GM12878 (cell line): ENCODE results near the gene MARCKSL1. TPM values are rescaled to one million over a fixed set of nuclear protein-coding genes. Genes with fewer than 3 reads are reported as not detected.
"Not testable (repeated sequence)": the region's sequence is repeated elsewhere in the genome, so short reads cannot be mapped to it uniquely, and the experiment has no call there.

Experiments
- ATAC-seq: fragments of 200-7000 bp; cut with Tn5 transposase; 3 replicates; pipeline ENCODE4 v1.9.1; 2020; ENCODE audit warnings: mild to moderate bottlenecking, moderate library complexity
- BruUV-seq: library from RNA; stranded (reverse); fragments of 400-500 nt; replicated peaks from 2 replicates; lab custom pipeline; 2021; lab: Mats Ljungman, UMichigan
- CTCF ChIA-PET: fragments of 300-600 bp; sonication (Branson Sonifier 250); formaldehyde crosslinking; extraction: SDS; loops from one replicate; lab custom pipeline; 2021; ENCODE audit warnings: inconsistent platforms; lab: Yijun Ruan, JAX
- POLR2A ChIA-PET: fragments of 350-600 bp; formaldehyde crosslinking; extraction: SDS; loops from one replicate; lab custom pipeline; 2021; ENCODE audit warnings: inconsistent platforms; lab: Charles Lee
- RAD21 ChIA-PET: fragments of 300-600 bp; sonication (Branson Sonifier 250); formaldehyde crosslinking; loops from one replicate; lab custom pipeline; 2023; ENCODE audit warnings: antibody characterized with exemption; ENCODE audit not compliant: unreplicated experiment; lab: Charles Lee
- SMC1A ChIA-PET: fragments of 300-600 bp; sonication (Branson Sonifier 250); formaldehyde crosslinking; loops from one replicate; lab custom pipeline; 2023; ENCODE audit not compliant: unreplicated experiment, uncharacterized antibody; lab: Charles Lee
- DNase-seq: peaks from one replicate; pipeline ENCODE4 v3.0.0-alpha.2; 2011; ENCODE audit warnings: low read depth, low spot score
- FAIRE-seq: peaks from 3 replicates; lab custom pipeline; 2011; peaks lifted over from hg19 to GRCh38; lab: Jason Lieb, UNC
- H2AFZ ChIP-seq: 2 replicates; pipeline ENCODE4 v1.6.0; 2011; ENCODE audit warnings: low read depth, low read length, control low read depth; ENCODE audit not compliant: control insufficient read depth
- H3K27ac ChIP-seq: 2 replicates; pipeline ENCODE4 v1.5.1; 2011; ENCODE audit warnings: control low read depth; ENCODE audit not compliant: control insufficient read depth, insufficient read depth
- H3K27me3 ChIP-seq, 2 experiments: replicated peaks in 1 of 2; 2 replicates each; pipeline versions ENCODE4 v1.6.0 to v1.6.1; 2011; ENCODE audit warnings: low read length in 1 of 2; ENCODE audit not compliant: control insufficient read depth in 2 of 2, insufficient read depth in 2 of 2
- H3K36me3 ChIP-seq, 2 experiments: 2 replicates each; pipeline ENCODE4 v1.5.1; 2011; ENCODE audit warnings: low read length in 1 of 2; ENCODE audit not compliant: control insufficient read depth in 2 of 2, insufficient read depth in 2 of 2
- H3K4me1 ChIP-seq: 2 replicates; pipeline ENCODE4 v1.6.1; 2011; ENCODE audit warnings: mild to moderate bottlenecking, low read length, moderate library complexity, mixed read lengths; ENCODE audit not compliant: control insufficient read depth, insufficient read depth
- H3K4me2 ChIP-seq: 2 replicates; pipeline ENCODE4 v1.6.0; 2011; ENCODE audit warnings: control low read depth; ENCODE audit not compliant: control insufficient read depth, insufficient read depth
- H3K4me3 ChIP-seq: fragments of 200-600 bp; sonication (generic); 2 replicates; pipeline ENCODE4 v1.5.1; 2016
- H3K79me2 ChIP-seq: 2 replicates; pipeline ENCODE4 v1.6.0; 2011; ENCODE audit warnings: low read length; ENCODE audit not compliant: control insufficient read depth, insufficient read depth
- H3K9ac ChIP-seq: 2 replicates; pipeline ENCODE4 v1.8.0; 2011; ENCODE audit warnings: low read length, control low read depth, mixed read lengths; ENCODE audit not compliant: control insufficient read depth, insufficient read depth
- H3K9me3 ChIP-seq: replicated peaks from 3 replicates; pipeline ENCODE4 v1.5.1; 2011; ENCODE audit warnings: mild to moderate bottlenecking, low read length; ENCODE audit not compliant: control insufficient read depth, insufficient read depth
- H4K20me1 ChIP-seq: 2 replicates; pipeline ENCODE4 v1.6.0; 2011; ENCODE audit not compliant: control insufficient read depth, insufficient read depth
- PML ChIP-seq: IDR thresholded peaks from 2 replicates; pipeline ENCODE4 v1.6.1; 2012; ENCODE audit warnings: low read length, inconsistent platforms
- WGBS: methylation state at CpG from one replicate; pipeline ENCODE4 v1.1.6; 2016; ENCODE audit warnings: low lambda C conversion rate; ENCODE audit not compliant: insufficient replicate concordance, insufficient coverage; ENCODE audit errors: missing lambda C conversion rate; 5-methylcytosine and 5-hydroxymethylcytosine counted together
- in situ Hi-C: fragments of 300-500 bp; cut with MboI; formaldehyde crosslinking; loops from 9 replicates; pipeline ENCODE4 v1.14.3; 2018; ENCODE audit warnings: mixed read lengths
- intact Hi-C: fragments of 100-400 bp; cut with micrococcal nuclease; formaldehyde crosslinking; loops from one replicate; pipeline ENCODE4 v1.14.2; 2022; ENCODE audit not compliant: unreplicated experiment
- polyA plus RNA-seq, 11 experiments: library from polyadenylated mRNA; depleted of rRNA in 4 of 11; unstranded in 6 of 11; stranded (reverse) in 5 of 11; fragments of >200 nt; fragmentation: Nextera tagmentation in 4 of 11; fragmentation: Illumina TruSeq in 1 of 11; extraction: Ambion mirVana in 4 of 11; extraction: Trizol in 1 of 11; gene quantifications; 1 replicate in 1 of 11; 2 replicates in 10 of 11; pipeline versions ENCODE4 v1.2.1 to v1.2.3, GENCODE V29; 2011 to 2016; ENCODE audit warnings: inconsistent platforms in 2 of 11, missing spikeins in 2 of 11, low read depth in 1 of 11
- total RNA-seq, 4 experiments: library from RNA; depleted of rRNA in 3 of 4; stranded (reverse); fragments of >200 nt in 3 of 4; fragmentation: Illumina TruSeq in 1 of 4; extraction: Trizol in 1 of 4; gene quantifications; 2 replicates each; pipeline versions ENCODE4 v1.2.1 to v1.2.3, GENCODE V29; 2013 to 2021

MARCKSL1 gene
- total and polyA plus RNA-seq, 10 of the 15 experiments (the other 5 are each of a cell fraction or from before 2014, with no cell fraction given), result 14.5 to 225 (median 158) TPM

DNA sequence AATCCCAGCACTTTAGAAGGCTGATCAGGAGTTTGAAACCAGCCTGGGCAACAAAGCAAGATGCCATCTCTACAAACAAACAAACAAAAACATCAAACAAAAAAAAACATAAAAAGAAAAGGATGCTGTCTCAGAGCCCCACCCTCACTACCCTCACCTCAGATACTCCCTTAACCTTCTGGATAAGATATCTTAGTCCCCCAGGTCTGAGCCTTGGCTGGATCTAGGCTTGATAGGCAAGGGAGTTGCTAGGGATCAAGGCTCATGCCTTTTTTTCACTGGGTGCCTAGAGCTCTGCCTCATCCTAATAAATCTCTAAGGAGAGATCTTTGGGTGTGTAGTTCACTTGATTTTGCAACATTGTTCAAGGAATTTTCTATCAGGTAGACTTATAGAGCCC lies 36.7 kb downstream of the MARCKSL1 start:
- ATAC-seq (no peak), DNase-seq (no peak), FAIRE-seq (no peak)
- CTCF ChIA-PET, result interaction anchor here (1.8 to 2.1 kb wide), 2 partner anchors 17 to 50 kb away, joined by 5 to 6 read pairs; no protein-coding TSS in a partner anchor
- Histone ChIP-seq H3K79me2 (peaks cover 67% of the 10 kb centered on the region), H3K4me1 (no peaks in the 10 kb centered on the region), H3K9me3 (peaks cover 3% of the 10 kb centered on the region; the same call in 1 of the 3 replicates), H3K4me2 (0 out of 2 replicates have a peak overlapping the region, but pooled peaks have one; percentile 36), H3K4me3 (no peak overlapping the region)
- in situ Hi-C loops, result no loop called here
- intact Hi-C loops, result no loop called here
- SMC1A ChIA-PET, result interaction anchor here (0.6 to 2.4 kb wide), 2 partner anchors 9 to 144 kb away, joined by 5 to 12 read pairs; no protein-coding TSS in a partner anchor
- no TSS peak for BruUV-seq
- POLR2A ChIA-PET, result interaction anchor here (0.7 kb wide), 1 partner anchor 45 kb away, joined by 3 read pairs; no protein-coding TSS in a partner anchor
- no peak for TF ChIP-seq PML
- TF ChIP-seq, all 136 proteins: peak for 0
- RAD21 ChIA-PET, result interaction anchor here (1.3 kb wide), 1 partner anchor 84 kb away, joined by 3 read pairs; no protein-coding TSS in a partner anchor
- H3K9ac ChIP-seq, result no peak overlapping the region
- peaks cover 11 to 32% of the 10 kb centered on the region in 2 experiments for H3K36me3 ChIP-seq
- H2AFZ ChIP-seq, result no peak overlapping the region
- no peaks in the 10 kb centered on the region for H4K20me1 ChIP-seq
- H3K27me3 ChIP-seq, result no peaks in the 10 kb centered on the region
- 0 out of 2 replicates have a peak overlapping the region, but pooled peaks have one; percentile 4 for H3K27ac ChIP-seq

GRCh38 chr1:32298211-32298610 lies 37.8 kb downstream of the MARCKSL1 start:
- RAD21 ChIA-PET, BruUV-seq, H3K9me3 ChIP-seq, H3K27me3 ChIP-seq, FAIRE-seq, H2AFZ ChIP-seq, H3K27ac ChIP-seq, in situ Hi-C loops, H4K20me1 ChIP-seq, DNase-seq, H3K4me1 ChIP-seq, H3K4me2 ChIP-seq, H3K9ac ChIP-seq, ATAC-seq, intact Hi-C loops: not testable (repeated sequence)
- peaks cover 7 to 26% of the 10 kb centered on the region in 2 experiments; a peak in 3 of 4 replicates for H3K36me3 ChIP-seq
- ChIA-PET SMC1A (interaction anchor here (2.4 kb wide), 1 partner anchor 10 kb away, joined by 12 read pairs; no protein-coding TSS in a partner anchor), CTCF (interaction anchor here (0.9 to 2.1 kb wide), 3 partner anchors 18 to 82 kb away, joined by 3 to 5 read pairs (median 5); no protein-coding TSS in a partner anchor), POLR2A (interaction anchor here (0.5 to 0.7 kb wide), 3 partner anchors 42 to 514 kb away, joined by 3 to 5 read pairs (median 4); no protein-coding TSS in a partner anchor)
- 96% methylated on average over 16 of the region's 16 CpGs for WGBS
- H3K4me3 ChIP-seq, result 0 out of 2 replicates have a peak overlapping the region, but pooled peaks have one; percentile 2
- H3K79me2 ChIP-seq, result peaks cover 73% of the 10 kb centered on the region
